Endothelial cell of umbilical vein (primary cell): ENCODE results near the gene CNGB1. TPM values are rescaled to one million over a fixed set of nuclear protein-coding genes. Genes with fewer than 3 reads are reported as not detected.

Experiments
- BruUV-seq: library from RNA; stranded (reverse); fragments of 400-500 nt; replicated peaks from 2 replicates; lab custom pipeline; 2021; lab: Mats Ljungman, UMichigan
- CTCF ChIA-PET: fragments of 300-600, 350-600 bp; sonication (Branson Sonifier 250); formaldehyde crosslinking; loops from one replicate; lab custom pipeline; 2021; ENCODE audit warnings: antibody characterized with exemption, inconsistent platforms; lab: Charles Lee
- POLR2A ChIA-PET: fragments of 300-600, 350-600 bp; sonication (Branson Sonifier 250); formaldehyde crosslinking; loops from one replicate; lab custom pipeline; 2021; ENCODE audit warnings: antibody characterized with exemption, inconsistent platforms; lab: Charles Lee
- DNase-seq: peaks from one replicate; pipeline ENCODE4 v3.0.0-alpha.2; 2011; ENCODE audit warnings: low read depth, low spot score
- FAIRE-seq: peaks from 2 replicates; lab custom pipeline; 2011; peaks lifted over from hg19 to GRCh38; lab: Jason Lieb, UNC
- H2AFZ ChIP-seq: 2 replicates; pipeline ENCODE4 v1.6.0; 2012; ENCODE audit warnings: low read depth, low read length, control low read depth, inconsistent platforms
- H3K27ac ChIP-seq: 2 replicates; pipeline ENCODE4 v1.5.1; 2011; ENCODE audit warnings: low read depth, mild to moderate bottlenecking, control low read depth, low read length, moderate library complexity; ENCODE audit not compliant: insufficient read depth
- H3K27me3 ChIP-seq, 2 experiments: 2 replicates each; pipeline versions ENCODE4 v1.6.0 to v1.6.1; 2011; ENCODE audit warnings: low read length in 2 of 2, mixed read lengths in 1 of 2; ENCODE audit not compliant: control insufficient read depth in 2 of 2, insufficient read depth in 2 of 2
- H3K36me3 ChIP-seq, 2 experiments: 2 replicates in 1 of 2; 3 replicates in 1 of 2; pipeline ENCODE4 v1.5.1; 2011; ENCODE audit warnings: low read length in 2 of 2, mild to moderate bottlenecking in 1 of 2, moderate library complexity in 1 of 2; ENCODE audit not compliant: control insufficient read depth in 2 of 2, insufficient read depth in 2 of 2; ENCODE audit errors: extremely low read depth in 1 of 2
- H3K4me1 ChIP-seq: 3 replicates; pipeline ENCODE4 v1.5.1; 2011; ENCODE audit warnings: mild to moderate bottlenecking, low read length; ENCODE audit not compliant: control insufficient read depth, insufficient read depth; ENCODE audit errors: extremely low read depth
- H3K4me2 ChIP-seq: 2 replicates; pipeline ENCODE4 v1.6.1; 2011; ENCODE audit warnings: low read length, control low read depth, mixed read lengths; ENCODE audit not compliant: insufficient read depth
- H3K4me3 ChIP-seq, 3 experiments: fragments of 200-600 bp in 1 of 3; sonication (generic), shearing (Covaris generic) in 1 of 3; replicated peaks in 1 of 3; 2 replicates each; pipeline ENCODE4 v1.5.1; 2011 to 2016; ENCODE audit warnings: control low read depth in 3 of 3, low read length in 3 of 3, mild to moderate bottlenecking in 2 of 3, inconsistent platforms in 1 of 3, low read depth in 1 of 3, moderate library complexity in 1 of 3; ENCODE audit not compliant: insufficient read depth in 1 of 3
- H3K79me2 ChIP-seq: 2 replicates; pipeline ENCODE4 v1.6.0; 2012; ENCODE audit warnings: low read length, inconsistent platforms; ENCODE audit not compliant: control insufficient read depth, insufficient read depth
- H3K9ac ChIP-seq: replicated peaks from 2 replicates; pipeline ENCODE3; 2011; ENCODE audit warnings: low read length, control low read depth; ENCODE audit not compliant: insufficient read depth; ENCODE audit errors: extremely low read depth
- H3K9me1 ChIP-seq: replicated peaks from 3 replicates; pipeline ENCODE4 v1.6.0; 2011; ENCODE audit warnings: mild to moderate bottlenecking, low read length; ENCODE audit not compliant: control insufficient read depth, insufficient read depth; ENCODE audit errors: extremely low read depth
- H3K9me3 ChIP-seq: replicated peaks from 2 replicates; pipeline ENCODE4 v1.5.1; 2012; ENCODE audit warnings: low read length, inconsistent platforms; ENCODE audit not compliant: control insufficient read depth, insufficient read depth
- H4K20me1 ChIP-seq: replicated peaks from 2 replicates; pipeline ENCODE3; 2011; ENCODE audit warnings: mild to moderate bottlenecking, low read length; ENCODE audit not compliant: control insufficient read depth, insufficient read depth; ENCODE audit errors: extremely low read depth
- CTCF ChIP-seq, 2 donors: IDR thresholded peaks; 1 replicate in 1 of 2; 2 replicates in 1 of 2; pipeline ENCODE4 v1.5.1; 2011; ENCODE audit warnings: low read length in 2 of 2, mild to moderate bottlenecking in 2 of 2, moderate library complexity in 2 of 2, control low read depth in 1 of 2, inconsistent platforms in 1 of 2, low read depth in 1 of 2; ENCODE audit not compliant: insufficient read depth in 1 of 2; ENCODE audit errors: extremely low read depth in 1 of 2
- EZH2 ChIP-seq: IDR thresholded peaks from 2 replicates; pipeline ENCODE4 v1.6.1; 2012; ENCODE audit warnings: borderline replicate concordance, low read depth, mild to moderate bottlenecking, moderate library complexity, low read length, inconsistent platforms; ENCODE audit not compliant: severe bottlenecking
- GATA2 ChIP-seq: IDR thresholded peaks from 2 replicates; pipeline ENCODE4 v1.7.0; 2011; ENCODE audit warnings: low read depth, mild to moderate bottlenecking, moderate library complexity, mixed read lengths, low read length; ENCODE audit not compliant: insufficient read length, insufficient read depth
- JUN ChIP-seq: IDR thresholded peaks from 2 replicates; pipeline ENCODE4 v1.6.1; 2011; ENCODE audit warnings: borderline replicate concordance, low read depth; ENCODE audit not compliant: insufficient read length, insufficient read depth
- MAX ChIP-seq: IDR thresholded peaks from 2 replicates; pipeline ENCODE4 v1.6.1; 2011; ENCODE audit not compliant: insufficient read depth, insufficient read length
- MYC ChIP-seq: IDR thresholded peaks from one replicate; pipeline ENCODE4 v1.6.1; 2011; ENCODE audit warnings: mild to moderate bottlenecking, low read depth, low read length
- POLR2A ChIP-seq: IDR thresholded peaks from 2 replicates; pipeline ENCODE4 v1.6.1; 2012; ENCODE audit warnings: low read depth, mild to moderate bottlenecking, control low read depth, low read length
- POLR2AphosphoS5 ChIP-seq: IDR thresholded peaks from 2 replicates; pipeline ENCODE4 v1.6.1; 2012; ENCODE audit warnings: low read depth, mild to moderate bottlenecking, control low read depth, low read length, moderate library complexity; ENCODE audit not compliant: insufficient read depth
- dilution Hi-C: fragments of 300-500 bp; cut with MboI; formaldehyde crosslinking; loops from one replicate; pipeline ENCODE4 v1.15.0; 2019; ENCODE audit warnings: low sequenced_read_pairs; ENCODE audit not compliant: extremely low pct_ligation_motif_present
- intact Hi-C: fragments of 100-400 bp; cut with micrococcal nuclease; formaldehyde crosslinking; loops from one replicate; pipeline ENCODE4 v1.10.0; 2022
- polyA plus RNA-seq, 4 experiments: library from polyadenylated mRNA; depleted of rRNA in 3 of 4; stranded (reverse) in 3 of 4; unstranded in 1 of 4; fragments of >200 nt; gene quantifications; 2 replicates each; pipeline versions ENCODE4 v1.2.1 to v1.2.3, GENCODE V29; 2011 to 2012; ENCODE audit warnings: missing spikeins in 1 of 4
- total RNA-seq: library from RNA; stranded (reverse); gene quantifications from 2 replicates; pipeline ENCODE4 v1.2.3, GENCODE V29; 2021

CNGB1 gene
- total and polyA plus RNA-seq, 2 donors (not counting 3 experiments of a cell fraction or from before 2014, with no cell fraction given) = not detected

DNA sequence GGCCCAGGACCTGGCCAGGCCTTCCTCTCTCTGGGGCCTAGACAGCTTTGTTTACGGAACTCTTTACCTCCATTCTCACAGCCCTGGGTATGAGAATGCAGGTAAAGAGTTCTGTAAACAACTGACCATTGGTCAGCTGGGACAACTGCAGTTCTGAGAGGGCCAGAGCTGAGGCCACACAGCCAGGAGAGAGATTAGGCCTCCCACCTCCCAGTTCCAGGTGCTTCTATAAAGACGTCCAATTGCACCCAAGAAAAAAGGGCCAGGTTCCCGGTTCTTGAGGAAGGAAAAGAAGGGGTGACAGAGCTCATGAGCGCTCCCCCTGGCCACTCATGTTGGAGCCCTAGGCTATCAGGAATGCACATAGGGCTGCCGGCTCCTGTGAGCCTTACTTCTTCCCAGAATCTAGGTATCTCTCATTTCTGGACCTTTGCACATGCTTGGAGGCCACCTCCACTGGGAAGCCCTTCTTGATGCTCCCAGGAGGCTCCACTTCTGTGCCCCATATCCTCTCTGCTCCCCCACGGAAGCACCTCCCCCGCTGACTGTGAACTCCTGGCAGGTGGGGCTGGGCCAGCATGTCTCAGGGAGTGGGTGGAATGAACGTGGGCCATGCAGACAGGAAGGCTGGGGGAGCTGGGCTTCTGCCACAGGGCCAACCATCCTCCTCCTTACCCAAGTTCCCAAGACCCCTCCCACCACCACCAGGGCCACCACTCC, 13.1 kb downstream of the CNGB1 start:
- H3K9me3 ChIP-seq = no peaks in the 10 kb centered on the region
- DNase-seq (no peak), FAIRE-seq (no peak)
- H3K4me3 ChIP-seq = no peak overlapping the region
- dilution Hi-C loops (no loop called here), intact Hi-C loops (no loop called here)
- no peak overlapping the region for H3K27ac ChIP-seq
- CTCF ChIA-PET = interaction anchor here (1.0 to 2.8 kb wide), 5 partner anchors 9 to 32 kb away, joined by 3 to 8 read pairs (median 4); no protein-coding TSS in a partner anchor
- H3K79me2 ChIP-seq = no peaks in the 10 kb centered on the region
- no peaks in the 10 kb centered on the region for H3K4me1 ChIP-seq
- no peaks in the 10 kb centered on the region for H4K20me1 ChIP-seq
- no peak overlapping the region for H2AFZ ChIP-seq
- POLR2A ChIA-PET = no interaction called here
- no peak overlapping the region for H3K4me2 ChIP-seq
- H3K9me1 ChIP-seq = no peaks in the 10 kb centered on the region
- BruUV-seq = no TSS peak
- H3K9ac ChIP-seq = no peak overlapping the region
- H3K27me3 ChIP-seq = no peaks in the 10 kb centered on the region
- TF ChIP-seq POLR2A (no peak), CTCF (IDR thresholded peaks at IDR 0.05; ENCODE audit: extremely low read depth in 1 of 2, insufficient read depth in 1 of 2, low read depth in 1 of 2, low read length in 2 of 2) (no peak), JUN (no peak), POLR2AphosphoS5 (no peak), EZH2 (no peak), MYC (no peak), MAX (no peak), GATA2 (no peak)
- H3K36me3 ChIP-seq = no peaks in the 10 kb centered on the region
